Measurements from ENCODE around the gene OR6Q1.

GRCh38 chr11:58000699-58001098 lies 30.1 kb upstream of the OR6Q1 start:
- TF ChIP-seq EZH2phosphoT487 (IDR thresholded peaks at IDR 0.05; ENCODE audit: unreplicated experiment) (no peak), CTCF (conservative IDR thresholded peaks at IDR 0.05; ENCODE audit: low read depth in 2 of 2) (no peak), POLR2AphosphoS5 (IDR thresholded peaks at IDR 0.05; ENCODE audit: low read depth) (no peak), EZH2 (IDR thresholded peaks at IDR 0.05; ENCODE audit: low read depth, unreplicated experiment) (no peak), REST (IDR thresholded peaks at IDR 0.05; ENCODE audit: unreplicated experiment) (no peak), CREB1 (CRISPR knock-in tag; IDR thresholded peaks at IDR 0.05; ENCODE audit: low read depth) (no peak), NANOG (IDR thresholded peaks at IDR 0.05; ENCODE audit: borderline replicate concordance) (no peak)

Data from GM23338 (cell line).